ENCODE results near the gene SNU13.
"Not testable (repeated sequence)": the region's sequence is repeated elsewhere in the genome, so short reads cannot be mapped to it uniquely, and the experiment has no call there.

Gene SNU13

DNA sequence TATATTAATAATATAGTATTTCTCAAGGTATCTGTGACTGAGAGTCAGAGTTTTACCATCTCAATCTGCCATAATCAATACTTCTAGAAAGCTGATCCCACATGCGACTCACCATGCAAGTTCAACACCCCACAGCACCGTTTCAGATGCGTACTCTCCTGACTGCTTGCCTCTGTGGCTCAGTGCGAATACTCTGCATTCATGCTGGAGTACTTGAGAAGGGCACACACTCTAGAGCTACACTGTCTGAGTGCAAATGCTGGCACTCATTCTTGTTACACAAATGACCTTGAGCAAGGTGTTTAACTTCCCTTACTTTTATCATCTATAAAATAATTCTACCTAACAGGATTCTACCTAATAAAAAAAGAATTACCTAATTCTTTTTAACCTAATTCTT lies 12.5 kb downstream of the SNU13 start:
- DNase-seq = no peak

DNA sequence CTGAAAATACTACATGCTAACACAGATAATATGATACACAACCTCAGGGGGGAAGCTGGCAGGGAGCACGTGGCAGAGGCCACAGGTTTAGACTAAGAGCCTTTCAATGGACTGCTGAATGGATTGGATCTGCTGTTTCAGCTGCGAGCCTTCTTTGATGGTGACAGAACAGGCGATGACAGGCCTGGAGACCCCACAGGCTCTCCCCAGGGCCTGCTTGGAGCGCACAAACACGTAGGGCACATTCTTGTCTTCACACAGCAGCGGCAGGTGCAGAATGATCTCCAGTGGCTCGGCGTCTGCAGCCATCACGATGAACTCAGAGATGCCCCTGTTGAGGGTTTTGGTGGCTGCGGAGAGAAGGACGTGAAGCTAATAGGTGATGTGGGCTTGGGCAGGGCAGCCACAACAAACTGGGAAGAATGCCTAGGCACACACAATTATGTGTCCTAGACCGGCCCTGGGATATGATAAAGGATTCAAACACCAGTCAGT lies 13.8 kb downstream of the SNU13 start:
- no peak for DNase-seq

DNA sequence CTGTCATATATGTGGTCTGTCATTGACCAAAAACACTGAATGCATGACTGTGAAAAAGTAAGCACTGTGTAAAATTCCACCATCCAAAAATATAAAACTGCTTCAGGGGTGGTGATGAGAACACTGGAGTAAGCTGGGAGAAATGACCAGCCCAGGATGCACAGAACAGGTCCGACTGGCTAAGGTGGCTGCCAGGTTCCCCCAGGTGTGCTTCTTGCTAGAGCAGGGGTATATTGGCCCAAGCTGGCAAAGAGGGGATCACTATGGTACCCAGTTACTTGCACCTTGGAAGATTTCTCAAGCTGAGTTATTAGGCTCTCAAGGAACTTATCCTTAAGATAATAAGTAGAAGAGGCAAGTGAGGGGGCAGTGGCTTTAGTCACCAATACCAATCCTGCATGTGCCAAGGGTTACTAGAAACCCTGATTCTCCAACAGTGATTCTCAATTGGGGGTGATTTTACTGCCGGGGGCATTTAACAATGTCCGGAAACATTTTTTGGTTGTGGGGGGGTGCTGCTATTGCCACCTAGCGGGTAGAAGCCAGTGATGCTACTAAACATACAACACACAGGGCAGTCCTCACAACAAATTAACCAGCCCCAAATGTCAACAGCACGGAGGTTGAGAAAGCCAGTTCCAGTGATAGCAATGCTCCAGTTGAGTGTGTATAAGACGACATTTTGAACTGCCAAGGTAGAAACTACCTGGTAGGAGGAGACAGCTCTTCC lies 15.7 kb downstream of the SNU13 start:
- DNase-seq = no peak

DNA sequence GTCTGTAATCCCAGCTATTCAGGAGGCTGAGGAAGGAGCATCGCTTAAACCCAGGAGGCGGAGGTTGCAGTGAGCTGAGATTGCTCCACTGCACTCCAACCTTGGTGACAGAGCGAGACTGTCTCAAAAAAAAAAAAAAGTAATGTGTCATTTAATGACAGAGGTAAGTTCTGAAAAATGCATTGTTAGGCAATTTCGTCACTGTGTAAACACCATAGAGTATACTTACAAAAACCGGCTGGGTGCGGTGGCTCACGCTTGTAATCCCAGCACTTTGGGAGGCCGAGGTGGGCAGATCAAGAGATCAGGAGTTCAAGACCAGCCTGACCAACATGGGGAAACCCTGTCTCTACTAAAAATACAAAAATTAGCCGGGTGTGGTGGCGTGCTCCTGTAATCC lies 16.6 kb downstream of the SNU13 start:
- not testable (repeated sequence) for DNase-seq

DNA sequence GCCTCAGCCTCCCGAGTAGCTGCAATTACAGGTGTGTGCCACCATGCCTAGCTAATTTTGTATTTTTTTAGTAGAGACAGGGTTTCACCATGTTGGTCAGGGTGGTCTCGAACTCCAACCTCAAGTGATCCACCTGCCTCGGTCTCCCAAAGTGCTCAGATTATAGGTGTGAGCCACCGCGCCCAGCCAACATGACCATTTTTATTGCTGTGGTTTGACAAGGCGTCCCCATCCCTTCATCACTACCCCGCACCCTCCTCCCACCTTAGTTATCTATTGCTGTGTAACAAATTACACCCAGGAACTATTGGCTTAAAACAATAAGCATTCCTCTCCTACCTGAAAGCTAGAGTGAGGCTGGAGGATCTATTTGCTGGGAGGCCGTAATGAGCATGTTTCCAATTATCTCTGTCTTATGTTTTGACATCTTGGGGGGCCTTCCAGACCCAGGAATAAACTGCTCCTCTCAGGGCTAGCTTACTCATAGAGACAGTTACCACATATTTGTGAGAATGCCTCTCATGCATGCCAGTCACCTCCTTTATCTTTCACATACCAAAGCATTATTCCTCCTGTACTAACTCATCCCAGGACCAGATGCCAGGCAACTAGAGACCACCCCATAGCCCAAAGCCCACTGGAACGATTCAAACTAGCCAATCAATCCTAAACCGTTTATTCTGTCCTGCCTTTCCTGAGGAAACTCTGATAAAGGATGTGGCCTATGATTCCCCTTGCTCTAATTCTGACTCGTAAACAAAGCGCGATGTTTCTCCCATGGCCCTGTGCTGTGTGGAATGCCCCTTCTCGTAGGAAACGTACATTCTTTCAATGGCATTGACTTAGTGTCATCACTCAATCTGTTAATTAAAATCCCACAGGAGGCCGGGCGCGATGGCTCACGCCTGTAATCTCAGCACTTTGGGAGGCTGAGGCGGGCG lies 19.4 kb downstream of the SNU13 start:
- DNase-seq = no peak

DNA sequence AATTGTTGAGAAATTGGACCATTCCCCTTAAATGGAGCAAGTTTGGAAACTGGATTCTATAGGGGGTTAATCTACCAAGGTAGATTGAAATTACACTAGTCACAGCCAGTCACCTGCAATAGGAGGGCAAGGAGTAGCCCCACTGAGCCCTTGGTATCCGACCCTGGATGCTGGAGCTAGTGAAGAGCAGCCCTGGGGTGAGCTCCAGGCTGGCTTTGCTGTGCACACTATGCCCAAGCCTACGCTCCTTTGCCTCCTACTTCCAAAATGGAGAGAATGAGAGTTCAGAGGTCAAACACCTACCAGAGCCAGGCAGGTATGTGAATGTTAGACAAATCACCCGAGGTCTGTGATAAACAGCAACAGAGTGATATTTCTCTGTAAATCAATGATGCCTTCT lies 23.7 kb downstream of the SNU13 start:
- no peak for DNase-seq

DNA sequence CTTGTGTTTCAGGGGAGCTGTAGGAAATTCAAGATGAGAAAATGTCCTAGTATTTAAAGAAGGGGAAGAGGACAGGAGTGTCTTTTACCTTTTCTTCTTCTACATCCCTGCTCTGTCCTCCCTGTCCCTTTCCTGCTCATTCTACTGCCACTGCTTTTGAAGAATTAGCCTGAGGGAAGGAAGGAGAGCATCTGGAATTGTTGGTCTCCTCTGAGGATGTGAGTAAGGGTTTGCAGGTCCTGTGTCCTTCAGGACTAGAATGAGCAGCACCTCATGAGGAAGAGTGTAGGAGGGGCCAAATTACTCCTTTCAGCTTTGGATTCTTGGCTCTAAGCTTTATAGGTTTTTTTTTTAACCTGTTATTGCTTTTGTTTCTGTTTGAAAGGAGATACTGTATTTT lies 24.2 kb downstream of the SNU13 start:
- no peak for DNase-seq

DNA sequence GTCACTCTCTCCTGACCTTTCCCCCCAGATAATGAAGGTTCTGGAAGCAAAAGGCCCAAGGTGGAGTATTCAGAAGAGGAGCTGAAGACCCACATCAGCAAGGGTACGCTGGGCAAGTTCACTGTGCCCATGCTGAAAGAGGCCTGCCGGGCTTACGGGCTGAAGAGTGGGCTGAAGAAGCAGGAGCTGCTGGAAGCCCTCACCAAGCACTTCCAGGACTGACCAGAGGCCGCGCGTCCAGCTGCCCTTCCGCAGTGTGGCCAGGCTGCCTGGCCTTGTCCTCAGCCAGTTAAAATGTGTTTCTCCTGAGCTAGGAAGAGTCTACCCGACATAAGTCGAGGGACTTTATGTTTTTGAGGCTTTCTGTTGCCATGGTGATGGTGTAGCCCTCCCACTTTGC lies 25.1 kb downstream of the SNU13 start:
- not testable (repeated sequence) for DNase-seq

DNA sequence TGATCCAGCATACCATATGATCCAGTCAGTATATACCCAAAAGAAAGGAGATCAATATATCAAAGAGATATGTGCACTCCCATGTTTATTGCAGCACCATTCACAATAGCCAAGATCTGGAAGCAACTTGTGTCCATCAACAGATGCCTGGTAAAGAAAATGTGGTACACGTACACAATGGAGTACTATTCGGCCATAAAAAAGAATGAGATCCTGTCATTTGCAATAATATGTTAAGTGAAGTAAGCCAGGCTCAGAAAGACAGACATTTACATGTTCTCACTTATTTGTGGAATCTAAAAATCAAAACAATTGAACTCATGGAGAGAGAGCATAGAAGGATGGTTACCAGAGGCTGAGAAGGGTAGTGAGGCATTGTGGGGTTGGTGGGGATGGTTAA lies 27.0 kb downstream of the SNU13 start:
- DNase-seq = no peak

DNA sequence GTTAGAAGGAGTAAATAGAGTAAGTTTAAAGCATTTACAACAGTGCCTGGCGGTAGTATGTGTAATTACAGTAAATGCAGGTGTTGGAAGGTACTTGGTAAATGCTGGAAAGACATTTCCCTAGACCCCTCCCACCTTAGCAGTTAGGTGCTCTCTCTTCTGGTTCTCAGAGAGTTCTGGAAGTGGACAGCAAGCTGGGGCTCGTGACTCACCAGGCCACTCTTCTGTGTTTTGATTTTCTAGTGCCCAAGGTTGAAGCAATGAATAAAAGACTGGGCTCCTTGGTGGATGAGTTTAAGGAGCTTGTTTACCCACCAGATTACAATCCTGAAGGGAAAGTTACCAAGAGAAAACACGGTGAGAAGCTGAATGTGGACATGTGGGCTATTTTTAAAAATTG lies 27.6 kb downstream of the SNU13 start:
- no peak for DNase-seq

DNA sequence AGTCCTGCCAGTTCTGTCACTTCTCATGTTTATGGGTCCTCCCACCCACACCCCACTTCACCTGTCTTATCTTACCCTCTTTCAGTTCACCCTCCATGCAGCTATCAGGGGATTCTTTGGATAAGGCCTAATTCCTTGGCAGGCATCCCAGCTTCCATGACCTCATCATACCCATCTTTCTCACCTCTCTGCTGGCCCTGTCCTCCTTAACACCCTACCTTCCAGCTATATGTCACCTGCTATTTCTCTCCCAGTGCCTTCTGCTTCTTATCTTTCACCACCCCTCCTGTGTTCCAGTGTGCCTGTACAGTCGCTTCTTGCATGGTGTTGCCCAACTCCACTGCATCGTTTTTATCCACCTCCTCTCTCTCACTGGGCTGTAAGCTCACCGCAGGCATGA lies 28.3 kb downstream of the SNU13 start:
- DNase-seq = no peak

DNA sequence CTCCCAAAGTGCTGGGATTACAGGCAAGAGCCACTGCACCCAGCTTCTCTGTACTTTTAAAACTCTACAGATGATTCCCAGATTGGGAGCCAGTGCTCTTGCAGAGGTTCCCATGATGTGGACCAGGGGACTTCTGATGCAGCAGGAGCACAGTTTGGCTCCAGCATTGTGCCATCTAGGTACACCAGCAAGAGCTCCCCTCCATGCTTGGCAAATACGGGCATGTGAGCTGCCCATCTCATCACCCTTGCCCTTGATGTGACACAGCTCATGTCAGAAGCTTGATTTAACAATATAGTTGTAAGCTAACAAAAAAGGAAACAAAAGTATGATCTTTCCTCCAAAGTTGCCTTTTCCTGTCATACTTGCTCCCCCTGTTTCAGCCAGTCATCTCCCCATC lies 28.7 kb downstream of the SNU13 start:
- DNase-seq = no peak

DNA sequence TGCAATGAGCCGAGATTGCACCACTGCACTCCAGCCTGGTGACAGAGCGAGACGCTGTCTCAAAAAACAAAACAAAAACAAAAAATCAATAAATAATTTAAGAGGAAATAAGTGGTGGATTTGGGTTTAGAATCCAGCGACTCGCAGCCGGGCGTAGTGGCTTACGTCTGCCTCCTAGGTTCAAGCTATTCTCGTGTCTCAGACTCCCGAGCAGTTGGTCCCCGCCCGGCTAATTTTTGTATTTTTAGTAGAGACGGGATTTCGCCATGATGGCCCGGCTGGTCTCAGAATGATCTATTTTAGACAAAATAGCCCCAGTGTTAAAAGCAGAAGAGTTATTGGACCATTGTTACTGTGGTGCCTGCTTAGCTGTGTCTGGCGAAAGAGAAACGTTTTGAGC lies 29.8 kb downstream of the SNU13 start:
- no peak for DNase-seq

DNA sequence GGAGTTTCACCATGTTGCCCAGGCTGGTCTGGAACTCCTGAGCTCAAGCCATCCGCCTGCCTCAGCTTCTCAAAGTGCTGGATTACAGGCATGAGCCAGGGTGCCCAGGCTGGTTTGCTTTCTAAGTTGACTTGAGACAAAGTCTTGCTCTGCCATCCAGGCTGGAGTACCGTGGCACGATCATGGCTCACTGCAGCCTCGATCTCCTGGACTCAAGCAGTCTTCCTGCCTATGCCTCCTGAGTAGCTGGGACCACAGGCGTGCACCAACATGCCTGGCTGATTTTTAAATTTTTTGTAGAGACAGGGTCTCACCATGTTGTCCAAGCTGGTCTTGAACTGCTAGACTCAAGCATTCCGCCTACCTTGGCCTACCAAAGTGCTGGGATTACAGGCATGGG lies 31.0 kb downstream of the SNU13 start:
- DNase-seq = no peak

DNA sequence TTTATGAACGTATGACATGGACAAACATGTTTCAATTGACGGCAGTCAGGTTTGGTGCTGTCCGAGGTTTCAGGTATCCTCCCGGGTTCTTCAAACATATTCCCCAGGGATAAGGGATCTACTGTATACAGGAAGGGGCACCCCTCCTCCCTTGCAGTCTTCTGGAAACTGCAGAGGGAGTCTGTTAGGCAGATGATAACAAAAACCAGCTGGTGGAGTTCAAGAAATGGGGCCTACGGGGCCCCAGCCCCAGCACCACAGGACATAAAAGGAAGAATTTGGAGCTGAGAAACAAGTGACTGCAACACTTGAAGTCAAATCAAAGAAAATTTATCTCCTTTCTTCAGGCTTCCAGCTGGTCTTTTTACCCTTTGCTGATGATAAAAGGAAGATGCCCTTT lies 32.1 kb downstream of the SNU13 start:
- no peak for DNase-seq

DNA sequence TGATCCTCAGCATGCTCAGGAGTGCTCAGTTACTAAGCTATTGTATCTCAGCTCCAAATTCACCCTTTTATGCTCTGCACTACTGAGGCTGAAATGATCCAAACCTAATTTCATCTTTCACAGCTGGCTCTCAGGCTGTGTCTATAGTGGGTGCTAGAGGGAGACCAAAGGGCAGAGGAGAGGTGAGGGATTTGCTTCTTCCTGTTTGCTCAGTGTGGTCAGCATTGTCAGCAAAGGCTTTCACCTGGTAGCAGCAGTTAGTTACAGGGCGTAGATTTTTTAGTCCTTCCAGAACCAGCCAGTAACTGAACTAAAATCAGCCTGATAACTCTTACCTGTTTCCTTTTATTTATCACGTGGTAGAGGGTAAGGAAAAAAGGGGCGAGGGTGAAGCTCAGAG lies 34.3 kb downstream of the SNU13 start:
- DNase-seq = no peak

DNA sequence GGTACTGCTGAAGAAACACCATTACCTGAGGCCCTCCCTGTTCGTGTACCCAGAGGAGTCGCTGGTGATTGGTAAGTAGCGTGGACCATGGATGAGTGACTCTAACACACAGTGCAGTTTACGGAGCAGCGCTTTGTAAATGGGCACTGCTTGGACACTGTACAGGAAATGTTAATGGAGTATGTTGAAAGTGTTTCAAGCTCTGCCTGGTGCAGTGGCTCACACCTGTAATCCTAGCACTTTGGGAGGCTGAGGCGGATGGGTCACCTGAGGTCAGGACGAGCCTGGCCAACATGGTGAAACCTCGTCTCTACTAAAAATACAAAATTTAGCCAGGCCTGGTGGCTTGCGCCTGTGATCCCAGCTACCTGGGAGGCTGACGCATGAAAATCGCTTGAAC lies 37.8 kb downstream of the SNU13 start:
- no peak for DNase-seq

DNA sequence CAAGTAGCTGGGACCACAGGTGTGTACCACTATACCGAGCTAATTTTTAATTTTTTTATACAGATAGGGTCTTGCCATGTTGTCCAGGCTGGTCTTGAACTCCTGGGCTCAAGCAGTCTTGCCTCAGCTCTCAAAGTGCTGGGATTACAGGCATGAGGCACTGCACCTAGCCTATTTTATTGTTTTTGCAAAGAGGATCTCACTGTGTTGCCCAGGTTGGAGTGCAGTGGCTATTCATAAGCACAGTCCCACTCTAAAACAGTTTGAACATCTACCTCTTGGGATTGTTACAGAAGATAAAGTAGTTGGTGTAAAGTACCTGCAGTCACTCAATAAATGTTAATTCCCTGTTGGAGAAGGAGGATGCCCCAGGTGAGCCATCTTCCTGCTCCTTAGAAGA lies 38.4 kb downstream of the SNU13 start:
- DNase-seq = no peak

DNA sequence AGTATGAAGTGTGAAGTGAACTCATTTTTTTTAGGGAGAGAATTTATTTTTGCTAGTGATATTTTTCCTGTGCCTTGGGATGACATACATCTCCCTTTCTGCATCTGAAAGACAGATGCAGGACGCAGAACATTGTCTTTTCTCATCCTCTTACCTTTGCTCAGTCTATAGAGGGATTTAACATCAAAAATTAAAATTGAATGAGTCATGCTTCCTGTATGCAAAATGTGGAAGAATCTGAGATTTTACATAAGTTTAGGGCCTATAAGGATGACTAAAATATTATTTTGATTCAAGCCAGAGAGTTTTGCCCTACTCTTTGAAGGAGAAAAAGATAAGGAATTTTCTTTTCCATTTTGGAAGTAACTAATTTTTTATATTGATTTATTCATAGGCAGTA lies 40.2 kb downstream of the SNU13 start:
- DNase-seq = no peak

DNA sequence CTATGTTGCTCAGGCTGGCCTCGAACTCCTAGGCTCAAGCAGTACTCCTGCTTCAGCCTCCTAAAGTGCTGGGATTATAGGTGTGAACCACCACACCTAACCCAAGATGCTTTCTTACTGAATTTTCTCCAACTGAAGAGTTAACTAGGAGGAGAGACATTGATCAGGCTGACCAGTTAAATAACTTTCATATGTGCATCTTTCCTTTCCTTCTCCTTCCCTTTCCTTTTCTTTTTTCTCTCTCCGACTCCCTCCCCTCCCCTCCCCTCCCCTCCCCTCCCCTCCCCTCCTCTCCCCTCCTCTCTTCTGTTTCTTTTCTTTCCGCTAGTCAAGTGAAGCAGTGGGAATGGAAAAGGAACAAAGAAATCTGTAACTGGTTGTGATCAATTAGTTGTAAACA lies 40.9 kb downstream of the SNU13 start:
- DNase-seq = no peak

DNA sequence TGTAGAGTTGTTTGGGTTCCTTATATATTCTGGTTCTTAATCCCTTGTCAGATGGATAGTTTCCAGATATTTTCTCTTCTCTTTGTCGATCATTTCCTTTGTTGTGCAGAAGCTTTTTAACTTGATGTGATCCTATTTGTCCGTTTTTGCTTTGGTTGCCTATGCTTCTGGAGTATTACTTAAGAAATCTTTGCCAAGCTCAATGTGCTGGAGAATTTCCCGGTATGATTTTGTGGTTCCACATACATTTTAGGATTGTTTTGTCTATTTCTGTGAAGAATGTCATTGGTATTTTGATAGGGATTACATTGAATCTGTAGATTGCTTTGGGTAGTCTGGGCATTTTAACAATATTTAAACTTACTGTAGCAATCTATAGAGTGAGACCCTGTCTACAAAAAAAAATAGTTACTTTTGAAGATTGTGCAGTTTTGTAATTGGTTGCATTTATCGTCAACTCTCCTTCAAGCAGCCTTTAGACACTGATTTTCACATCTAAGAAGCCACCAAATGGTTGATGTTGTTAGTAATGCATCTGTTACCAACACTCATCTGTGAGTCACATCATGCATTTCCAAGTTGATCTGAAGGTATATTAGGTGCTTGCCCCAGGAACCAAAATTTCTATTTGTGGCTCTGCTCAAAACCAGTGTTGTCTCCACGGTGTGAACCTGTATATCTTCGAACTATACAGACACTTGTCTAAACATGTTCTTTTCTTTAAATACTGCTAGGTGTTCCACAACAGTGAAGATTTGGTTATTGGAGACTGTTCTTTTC lies 46.1 kb downstream of the SNU13 start:
- DNase-seq = no peak

DNA sequence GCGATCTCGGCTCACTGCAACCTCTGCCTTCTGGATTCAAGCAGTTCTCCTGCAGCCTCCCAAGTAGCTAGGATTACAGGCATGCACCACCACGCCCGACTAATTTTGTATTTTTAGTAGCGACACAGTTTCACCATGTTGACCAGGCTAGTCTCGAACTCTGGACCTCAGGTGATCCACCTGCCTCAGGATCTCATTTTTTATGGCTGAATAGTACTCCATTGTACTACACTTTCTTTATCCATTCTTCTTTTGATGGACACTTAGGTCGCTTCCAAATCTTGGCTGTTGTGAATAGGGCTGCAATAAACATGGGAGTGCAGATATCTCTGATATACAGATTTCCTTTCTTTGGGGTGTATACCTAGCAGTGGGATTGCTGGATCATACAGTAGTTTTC lies 46.8 kb downstream of the SNU13 start:
- DNase-seq = no peak

DNA sequence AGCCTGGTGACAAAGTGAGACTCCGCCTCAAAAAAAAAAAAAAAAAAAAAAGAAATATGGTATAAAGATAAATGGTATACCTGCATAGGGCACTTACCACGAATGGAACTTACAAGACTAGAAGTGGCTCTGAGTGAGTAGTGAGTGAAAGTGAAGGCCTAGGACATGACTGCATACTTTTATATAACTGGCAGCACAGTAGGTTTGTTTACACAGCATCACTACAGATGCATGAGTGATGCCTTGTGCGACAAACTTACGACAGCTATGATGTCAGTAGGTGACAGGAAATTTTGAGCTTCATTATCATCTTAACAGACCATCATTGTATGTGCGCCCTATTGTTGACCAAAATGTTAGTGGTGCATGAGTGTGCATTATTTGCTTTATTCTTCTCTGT lies 49.9 kb downstream of the SNU13 start:
- no peak for DNase-seq

DNA sequence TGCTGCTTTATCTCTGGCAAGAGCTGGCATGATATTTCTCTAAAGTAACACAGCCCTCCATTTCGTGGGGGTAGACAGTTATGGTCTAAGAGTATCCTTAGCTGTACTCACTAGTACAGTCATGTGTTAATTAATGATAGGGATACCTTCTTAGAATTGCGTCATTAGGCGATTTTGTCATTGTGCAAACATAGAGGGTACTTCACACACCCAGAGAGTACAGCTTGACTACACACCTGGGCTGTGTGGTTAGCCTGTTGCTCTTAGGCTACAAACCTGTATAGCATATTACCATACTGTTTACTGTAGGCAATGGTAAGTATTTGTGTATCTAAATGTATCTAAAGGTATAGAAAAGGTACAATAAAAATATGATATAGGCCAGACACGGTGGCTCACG lies 50.5 kb downstream of the SNU13 start:
- no peak for DNase-seq
